ENCODE results near the gene CD1D.

The CD1D gene

GRCh38 chr1:158177700-158178450 is 2.8 kb upstream of the CD1D start:
- no peak for TF ChIP-seq CTCF (conservative IDR thresholded peaks at IDR 0.05)
- TF ChIP-seq ZFX (IDR thresholded peaks at IDR 0.05) = no peak
- no peak overlapping the region for H3K27ac ChIP-seq

GRCh38 chr1:158179301-158180041 is 1.2 kb upstream of the CD1D start:
- no peak for TF ChIP-seq CTCF (conservative IDR thresholded peaks at IDR 0.05)
- no peak overlapping the region for H3K27ac ChIP-seq

GRCh38 chr1:158181577-158181922 is 855 bp downstream of the CD1D start:
- H3K27ac ChIP-seq = no peak overlapping the region
- TF ChIP-seq ZFX (IDR thresholded peaks at IDR 0.05) = no peak
- TF ChIP-seq CTCF (conservative IDR thresholded peaks at IDR 0.05) = no peak

- TF ChIP-seq ZFX (IDR thresholded peaks at IDR 0.05) (no peak), CTCF (conservative IDR thresholded peaks at IDR 0.05) (no peak)
- H3K27ac ChIP-seq = no peak overlapping the region
Measured at GRCh38 chr1:158185770-158186169, 5.1 kb downstream of the CD1D start.

GRCh38 chr1:158186180-158186579 is 5.5 kb downstream of the CD1D start:
- H3K27ac ChIP-seq = no peak overlapping the region
- TF ChIP-seq CTCF (conservative IDR thresholded peaks at IDR 0.05) (no peak), ZFX (IDR thresholded peaks at IDR 0.05) (no peak)

GRCh38 chr1:158188611-158189010 is 7.9 kb downstream of the CD1D start:
- no peak overlapping the region for H3K27ac ChIP-seq
- no peak for TF ChIP-seq CTCF (conservative IDR thresholded peaks at IDR 0.05)
- TF ChIP-seq ZFX (IDR thresholded peaks at IDR 0.05) = no peak

GRCh38 chr1:158189624-158190023 is 8.9 kb downstream of the CD1D start:
- TF ChIP-seq CTCF (conservative IDR thresholded peaks at IDR 0.05) = no peak
- no peak for TF ChIP-seq ZFX (IDR thresholded peaks at IDR 0.05)
- H3K27ac ChIP-seq = no peak overlapping the region

Measured in C4-2B (cell line).